ENCODE measurements around the gene TTC38.

- TF ChIP-seq CTCF (IDR thresholded peaks at IDR 0.05; ENCODE audit: insufficient read depth, low read length): no peak
- TF ChIP-seq POLR2AphosphoS5 (IDR thresholded peaks at IDR 0.05; ENCODE audit: low read depth): no peak
- TF ChIP-seq REST (IDR thresholded peaks at IDR 0.05; ENCODE audit: insufficient replicate concordance, low read depth): no peak
Measured at GRCh38 chr22:46245511-46245910, 22.3 kb upstream of the TTC38 start.

Measured in HL-60 (cell line).